Stomach (tissue), 4 donors: ENCODE measurements around the gene FMN1.

Experiments
- CTCF ChIP-seq, 7 experiments: fragments of 450-650 bp in 4 of 7; fragments of 200-600 bp in 3 of 7; sonication (generic) in 3 of 7; IDR thresholded peaks; one replicate each; pipeline ENCODE4 v1.5.1; 2016 to 2019; ENCODE audit warnings: antibody characterized with exemption in 7 of 7, control low read depth in 2 of 7, mild to moderate bottlenecking in 1 of 7
- EP300 ChIP-seq: sonication (generic); formaldehyde crosslinking; IDR thresholded peaks from one replicate; pipeline ENCODE4 v1.6.1; 2017; ENCODE audit warnings: antibody characterized with exemption
- POLR2A ChIP-seq, 4 donors: fragments of 450-650 bp; IDR thresholded peaks; one replicate each; pipeline ENCODE4 v1.6.1; 2016; ENCODE audit warnings: antibody characterized with exemption in 4 of 4, control low read depth in 2 of 4, mild to moderate bottlenecking in 1 of 4, moderate library complexity in 1 of 4

DNA sequence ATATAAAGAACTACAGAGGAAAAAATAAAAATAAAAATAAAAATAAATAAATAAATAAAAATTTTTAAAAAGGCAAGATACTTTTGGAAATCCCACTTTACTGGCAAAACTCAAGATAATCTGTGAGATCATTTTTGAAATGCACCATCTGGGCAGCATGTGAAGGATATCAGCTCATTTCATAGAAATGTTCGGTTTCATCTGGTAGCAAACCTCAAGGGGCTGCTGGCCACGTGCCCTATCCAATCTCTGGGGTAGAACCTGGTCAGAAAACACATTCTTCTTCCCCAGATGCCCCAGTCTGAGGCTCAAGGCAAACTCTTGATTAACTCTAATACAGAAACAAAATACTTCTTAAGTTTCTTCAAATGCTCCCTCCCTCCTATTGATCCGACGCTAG is 166.0 kb downstream of the FMN1 start:
- TF ChIP-seq CTCF (IDR thresholded peaks at IDR 0.05) (no peak), POLR2A (IDR thresholded peaks at IDR 0.05) (no peak), EP300 (no peak)
